ENCODE data around the gene KRT13.

The KRT13 gene

DNA sequence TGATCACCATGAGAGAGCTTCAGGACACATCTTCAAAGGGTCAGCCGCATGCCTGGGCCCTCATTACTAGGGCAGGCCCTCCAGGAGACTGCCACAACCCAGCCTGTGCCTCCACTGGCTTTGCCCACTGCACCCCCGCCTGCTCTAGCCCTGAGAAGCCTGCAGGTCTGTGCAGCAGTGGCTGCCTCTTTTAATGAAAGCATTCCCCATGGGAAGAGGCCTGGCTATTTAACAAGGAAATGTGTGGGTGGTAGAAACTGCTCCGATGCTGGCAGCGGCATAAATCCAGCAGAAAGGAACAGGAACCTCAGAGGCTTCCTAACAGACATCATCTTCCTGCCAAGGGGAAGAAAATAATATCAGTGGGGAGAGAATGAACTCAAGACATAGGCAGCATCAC, 37.9 kb downstream of the KRT13 start:
- no peak for DNase-seq (ENCODE audit: low spot score)

- no peak for DNase-seq (ENCODE audit: low spot score)
These were observed 38.4 kb downstream of the KRT13 start, which contains the start of gene KRT32 for GRCh38 chr17:41466988-41467387. Gene KRT32, minus strand, starts transcription at chr17:41467386. Its CDS starts 61 bp downstream, at chr17:41467325.

- DNase-seq (ENCODE audit: low spot score): no peak
These were observed 40.7 kb downstream of the KRT13 start for GRCh38 chr17:41464682-41465081.

GRCh38 chr17:41464173-41464572, 41.2 kb downstream of the KRT13 start:
- DNase-seq (ENCODE audit: low spot score): no peak

DNA sequence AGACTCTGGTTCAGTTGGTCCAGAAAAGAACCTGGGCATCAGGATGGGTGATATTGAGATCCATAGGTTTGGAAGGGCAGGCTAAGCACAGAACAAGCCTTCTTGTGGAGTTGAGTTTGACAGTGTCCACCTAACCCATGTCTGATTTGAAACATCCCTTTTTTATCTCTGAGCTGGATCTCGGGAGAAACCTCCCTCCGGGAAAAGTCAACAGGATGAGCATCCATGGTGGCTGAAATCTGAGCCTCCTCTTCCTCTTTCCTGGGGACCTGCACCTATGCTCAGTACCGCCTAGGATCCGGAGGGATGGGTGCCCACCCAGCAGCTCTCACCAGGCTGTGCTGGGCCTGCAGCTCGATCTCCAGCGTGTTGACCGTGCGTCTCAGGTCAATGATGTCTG, 41.7 kb downstream of the KRT13 start:
- no peak for DNase-seq (ENCODE audit: low spot score)

DNA sequence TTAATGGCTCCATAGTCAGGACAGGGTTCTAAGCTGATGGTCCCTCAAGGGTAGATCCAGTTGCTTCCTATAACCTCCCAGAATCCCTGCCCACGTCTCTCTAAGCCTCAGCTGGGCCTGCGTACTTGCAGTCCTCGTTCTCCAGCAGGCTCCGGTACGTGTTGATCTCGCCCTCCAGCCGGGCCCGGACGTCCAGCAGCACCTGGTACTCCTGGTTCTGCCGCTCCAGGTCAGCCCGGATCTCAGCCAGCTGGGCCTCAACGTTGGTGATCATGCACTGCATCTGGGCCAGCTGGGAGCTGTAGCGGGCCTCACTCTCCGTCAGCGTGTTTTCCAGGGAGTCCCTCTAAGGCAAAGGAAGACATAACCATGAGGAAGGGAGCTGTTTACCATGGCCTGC, 42.7 kb downstream of the KRT13 start:
- DNase-seq (ENCODE audit: low spot score): no peak

GRCh38 chr17:41457676-41458075, 47.7 kb downstream of the KRT13 start:
- DNase-seq (ENCODE audit: low spot score): no peak

DNA sequence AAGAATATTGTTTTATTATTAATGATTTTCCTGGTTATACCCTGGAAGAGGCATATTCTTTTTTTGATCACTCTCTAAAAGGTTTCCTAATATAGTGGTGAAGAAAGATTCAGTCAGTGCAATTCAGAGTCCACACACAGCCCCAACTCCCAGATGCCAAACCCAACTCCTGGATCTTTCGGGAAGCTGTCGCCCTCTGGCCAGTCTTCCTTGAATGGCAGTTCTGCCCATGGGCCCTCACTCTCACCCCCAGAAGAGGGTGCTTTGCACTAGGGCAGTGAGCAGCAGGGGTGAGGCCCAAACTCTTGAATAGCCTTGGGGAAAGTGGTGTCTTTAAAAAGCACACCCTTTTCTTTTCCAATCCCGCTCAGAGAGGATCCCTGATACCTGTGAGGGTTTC, 49.2 kb downstream of the KRT13 start:
- no peak for DNase-seq (ENCODE audit: low spot score)

DNA sequence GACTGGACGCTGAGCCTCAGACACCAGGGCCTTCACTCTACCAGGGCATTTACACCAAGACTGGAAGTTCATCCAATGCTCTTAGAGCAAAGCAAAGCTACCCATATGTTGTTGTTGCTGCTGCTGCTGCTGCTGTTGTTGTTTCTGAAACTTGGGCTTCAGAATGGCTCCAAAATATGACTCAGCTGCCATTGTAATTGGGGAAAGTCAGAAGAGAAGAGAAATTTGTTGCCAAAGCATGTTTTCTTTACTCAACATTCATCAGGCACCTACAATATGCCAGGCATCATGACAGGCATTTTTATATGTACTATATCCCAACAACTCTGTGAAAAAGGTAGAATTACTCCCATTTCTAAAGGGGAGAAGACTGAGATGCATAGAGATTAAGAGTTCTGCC, 50.2 kb downstream of the KRT13 start:
- DNase-seq (ENCODE audit: low spot score): no peak

DNA sequence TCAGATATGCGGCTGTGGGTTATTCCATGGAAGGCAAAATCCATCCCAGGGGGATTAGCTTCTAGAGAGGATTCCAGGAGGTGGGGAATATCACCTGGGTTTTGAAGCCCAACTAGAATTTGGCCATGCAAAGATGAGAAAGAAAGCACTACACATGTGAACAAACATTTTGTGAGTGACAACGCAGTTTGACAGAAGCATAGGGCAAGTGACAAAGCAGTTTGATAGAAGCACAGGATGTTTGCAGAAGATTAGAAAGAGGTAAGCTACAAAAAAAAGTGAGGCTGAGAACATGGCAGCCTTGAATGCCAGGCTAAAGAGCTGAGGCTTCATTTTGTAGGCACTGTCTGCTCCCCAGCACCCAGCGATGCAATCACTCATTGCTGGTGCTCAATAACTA, 52.3 kb downstream of the KRT13 start:
- DNase-seq (ENCODE audit: low spot score): no peak

GRCh38 chr17:41452281-41452680, 53.1 kb downstream of the KRT13 start:
- DNase-seq (ENCODE audit: low spot score): no peak

DNA sequence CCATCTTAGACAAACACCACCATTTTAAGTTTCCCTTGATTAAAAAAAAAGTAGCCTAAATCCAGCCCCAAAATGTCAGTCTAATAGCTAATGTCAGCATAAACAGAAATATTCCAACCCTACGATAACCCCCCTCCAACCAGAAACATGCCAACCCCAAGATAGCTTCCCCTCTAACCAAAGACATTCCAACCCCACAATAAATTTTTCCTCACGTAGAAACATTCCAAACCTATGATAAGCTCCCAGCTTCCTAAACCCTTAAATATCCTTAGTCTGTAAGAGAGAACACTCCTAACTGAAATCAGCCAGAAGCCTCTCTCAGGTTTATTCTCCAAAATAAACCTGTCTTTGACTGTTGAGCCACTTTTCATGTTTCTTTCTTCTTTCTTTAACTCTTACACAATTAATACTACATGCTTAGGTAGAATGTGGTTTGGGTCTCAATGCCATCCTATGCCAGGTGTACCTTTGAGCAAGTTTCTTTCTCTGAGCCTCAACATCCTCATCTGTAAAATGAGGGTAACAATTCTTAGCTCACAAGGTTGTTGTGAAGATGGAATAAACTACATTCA, 54.2 kb downstream of the KRT13 start:
- no peak for DNase-seq (ENCODE audit: low spot score)

Data from left forelimb (tissue), 1 donor.